Mesendoderm (in vitro differentiated cells): Measurements from ENCODE around the gene CPLX3.

Source experiments
- DNase-seq: peaks from one replicate; pipeline ENCODE4 v3.0.0; 2013
- H2AK5ac ChIP-seq: 2 replicates; pipeline ENCODE4 v1.6.1; 2013; ENCODE audit warnings: low read length, inconsistent platforms
- H2BK120ac ChIP-seq: 2 replicates; pipeline ENCODE4 v1.6.1; 2013; ENCODE audit warnings: low read depth, mild to moderate bottlenecking, low read length, moderate library complexity, mixed read lengths
- H2BK15ac ChIP-seq: replicated peaks from 2 replicates; pipeline ENCODE4 v1.6.1; 2013; ENCODE audit warnings: low read depth, mild to moderate bottlenecking, moderate library complexity
- H2BK5ac ChIP-seq: 2 replicates; pipeline ENCODE4 v1.6.1; 2013; ENCODE audit warnings: low read length, inconsistent platforms
- H3K18ac ChIP-seq: 2 replicates; pipeline ENCODE4 v1.6.1; 2013; ENCODE audit warnings: mild to moderate bottlenecking, low read length, mixed read lengths
- H3K23ac ChIP-seq: one replicate; pipeline ENCODE4 v1.6.1; 2013; ENCODE audit warnings: low read length
- H3K27ac ChIP-seq: 2 replicates; pipeline ENCODE4 v1.5.1; 2013; ENCODE audit warnings: low read depth, mild to moderate bottlenecking, inconsistent platforms, low read length, moderate library complexity
- H3K27me3 ChIP-seq: 2 replicates; pipeline ENCODE4 v1.6.1; 2013; ENCODE audit warnings: low read length, control low read depth, mild to moderate bottlenecking, inconsistent platforms; ENCODE audit not compliant: insufficient read depth, poor library complexity
- H3K36me3 ChIP-seq: 2 replicates; pipeline ENCODE4 v1.6.1; 2013; ENCODE audit warnings: low read length, inconsistent platforms; ENCODE audit not compliant: control insufficient read depth, insufficient read depth
- H3K4ac ChIP-seq: one replicate; pipeline ENCODE4 v1.6.1; 2013; ENCODE audit warnings: low read depth, mild to moderate bottlenecking, low read length, moderate library complexity
- H3K4me1 ChIP-seq: 2 replicates; pipeline ENCODE4 v1.6.1; 2013; ENCODE audit warnings: low read depth, low read length, inconsistent platforms; ENCODE audit not compliant: control insufficient read depth
- H3K4me2 ChIP-seq: 2 replicates; pipeline ENCODE4 v1.6.1; 2013; ENCODE audit warnings: low read length
- H3K4me3 ChIP-seq: 2 replicates; pipeline ENCODE4 v1.5.1; 2013; ENCODE audit warnings: mild to moderate bottlenecking, low read length
- H3K56ac ChIP-seq: one replicate; pipeline ENCODE4 v1.6.1; 2013; ENCODE audit warnings: low read length
- H3K79me1 ChIP-seq: 2 replicates; pipeline ENCODE4 v1.6.1; 2013; ENCODE audit warnings: low read length, inconsistent platforms
- H3K79me2 ChIP-seq: 2 replicates; pipeline ENCODE4 v1.6.1; 2013; ENCODE audit warnings: mild to moderate bottlenecking, low read length; ENCODE audit not compliant: control insufficient read depth, insufficient read depth
- H3K9ac ChIP-seq: 2 replicates; pipeline ENCODE4 v1.6.1; 2013; ENCODE audit warnings: low read length, inconsistent platforms
- H4K5ac ChIP-seq: one replicate; pipeline ENCODE4 v1.6.1; 2013; ENCODE audit warnings: low read length
- H4K8ac ChIP-seq: one replicate; pipeline ENCODE4 v1.6.1; 2013; ENCODE audit warnings: low read depth, mild to moderate bottlenecking, control low read depth, low read length, moderate library complexity
- WGBS: extraction: QIAGEN DNeasy Blood & Tissue Kit; methylation state at CpG from one replicate; pipeline ENCODE4 v1.1.7; 2013; ENCODE audit warnings: low lambda C conversion rate, missing lambda C conversion rate; ENCODE audit not compliant: insufficient coverage; ENCODE audit errors: extremely low coverage; 5-methylcytosine and 5-hydroxymethylcytosine counted together

Gene CPLX3

DNA sequence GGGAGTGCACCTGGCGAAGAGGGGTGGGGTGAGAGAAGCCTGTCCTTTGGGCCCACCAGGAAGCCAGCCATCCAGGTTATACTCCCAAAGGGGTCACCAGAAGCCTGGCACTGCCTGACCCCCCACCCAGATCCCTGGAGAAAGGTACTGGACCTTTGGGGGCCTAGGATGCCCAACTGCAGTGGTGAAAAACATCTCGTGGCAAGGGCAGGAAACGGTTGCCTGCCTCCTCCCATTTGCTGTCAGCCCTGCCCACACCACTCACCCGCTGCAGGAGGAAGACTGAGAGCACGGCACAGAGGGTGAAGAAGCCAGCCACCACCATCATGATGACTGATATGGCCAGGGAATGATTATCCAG is 18.8 kb downstream of the CPLX3 start:
- peaks cover 3% of the 10 kb centered on the region for H3K4me1 ChIP-seq
- no peak overlapping the region for H2BK120ac ChIP-seq
- no peak overlapping the region for H2AK5ac ChIP-seq
- H4K5ac ChIP-seq, result no peak overlapping the region
- no peak overlapping the region for H3K27ac ChIP-seq
- no peak for DNase-seq
- no CpG with 5 or more reads among the region's 5 CpGs for WGBS
- H2BK15ac ChIP-seq, result no peak overlapping the region
- H3K79me2 ChIP-seq, result no peaks in the 10 kb centered on the region
- no peak overlapping the region for H3K4me3 ChIP-seq
- no peak overlapping the region for H3K9ac ChIP-seq
- H3K79me1 ChIP-seq, result no peaks in the 10 kb centered on the region
- H4K8ac ChIP-seq, result no peak overlapping the region
- H3K36me3 ChIP-seq, result no peaks in the 10 kb centered on the region
- no peak overlapping the region for H2BK5ac ChIP-seq
- no peak overlapping the region for H3K56ac ChIP-seq
- no peak overlapping the region for H3K4ac ChIP-seq
- H3K27me3 ChIP-seq, result no peaks in the 10 kb centered on the region
- H3K4me2 ChIP-seq, result no peak overlapping the region
- H3K23ac ChIP-seq, result no peak overlapping the region
- no peak overlapping the region for H3K18ac ChIP-seq

DNA sequence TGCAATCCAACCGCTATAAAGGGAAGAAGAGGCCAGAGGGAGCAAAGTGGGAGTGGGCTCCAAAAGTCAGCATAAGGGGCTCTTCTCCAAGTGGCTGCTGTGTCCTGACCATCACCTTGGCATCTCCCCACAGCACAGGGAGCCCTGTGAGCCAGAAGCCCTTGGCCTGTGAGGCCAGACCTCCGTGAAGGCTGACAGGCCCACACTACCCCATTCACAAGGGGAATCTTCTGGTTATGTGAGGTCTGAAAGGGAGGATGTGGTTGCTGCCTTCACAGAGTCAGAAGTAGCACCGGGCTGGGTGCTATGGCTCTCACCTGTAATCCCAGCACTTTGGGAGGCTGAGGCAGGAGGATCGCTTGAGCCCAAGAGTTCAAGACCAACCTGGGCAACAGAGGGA is 19.2 kb downstream of the CPLX3 start:
- no peak overlapping the region for H3K4ac ChIP-seq
- no peak overlapping the region for H2BK120ac ChIP-seq
- H4K8ac ChIP-seq, result no peak overlapping the region
- no peak for DNase-seq
- no peak overlapping the region for H2BK15ac ChIP-seq
- no peak overlapping the region for H3K4me3 ChIP-seq
- no peaks in the 10 kb centered on the region for H3K79me1 ChIP-seq
- no peak overlapping the region for H3K18ac ChIP-seq
- no peaks in the 10 kb centered on the region for H3K27me3 ChIP-seq
- H3K4me2 ChIP-seq, result no peak overlapping the region
- no peaks in the 10 kb centered on the region for H3K79me2 ChIP-seq
- no peak overlapping the region for H4K5ac ChIP-seq
- H3K27ac ChIP-seq, result no peak overlapping the region
- no peak overlapping the region for H3K23ac ChIP-seq
- no peak overlapping the region for H3K9ac ChIP-seq
- H2BK5ac ChIP-seq, result no peak overlapping the region
- WGBS, result no CpG with 5 or more reads among the region's 4 CpGs
- H3K36me3 ChIP-seq, result no peaks in the 10 kb centered on the region
- no peak overlapping the region for H3K56ac ChIP-seq
- peaks cover 3% of the 10 kb centered on the region for H3K4me1 ChIP-seq
- no peak overlapping the region for H2AK5ac ChIP-seq

DNA sequence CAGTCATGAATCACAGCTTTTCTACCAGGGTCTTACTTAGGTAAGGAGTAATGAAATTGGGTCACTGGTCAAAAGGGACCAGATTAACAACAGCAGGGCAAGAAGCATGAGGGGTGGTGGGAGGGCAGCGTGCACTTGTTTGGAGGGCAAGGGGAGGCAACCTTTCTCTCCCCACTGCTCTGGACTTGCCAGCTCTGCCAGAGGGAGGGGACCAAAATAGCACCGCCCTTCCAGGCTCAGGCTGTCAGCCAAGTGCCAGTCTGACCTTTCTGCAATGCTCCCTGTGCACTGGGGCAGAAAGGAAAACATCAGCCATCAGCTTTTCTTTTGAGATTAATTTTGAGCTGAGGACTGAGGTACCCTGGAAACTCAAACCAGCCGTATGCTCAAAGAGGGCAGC is 21.0 kb downstream of the CPLX3 start:
- no peak for DNase-seq
- no peaks in the 10 kb centered on the region for H3K4me1 ChIP-seq
- H3K4me3 ChIP-seq, result no peak overlapping the region
- no peak overlapping the region for H3K4me2 ChIP-seq
- no peak overlapping the region for H2BK120ac ChIP-seq
- H3K27ac ChIP-seq, result no peak overlapping the region
- H2AK5ac ChIP-seq, result no peak overlapping the region
- H3K36me3 ChIP-seq, result peaks cover 1% of the 10 kb centered on the region
- no peak overlapping the region for H3K56ac ChIP-seq
- H2BK5ac ChIP-seq, result no peak overlapping the region
- H3K79me2 ChIP-seq, result no peaks in the 10 kb centered on the region
- no peaks in the 10 kb centered on the region for H3K27me3 ChIP-seq
- no peaks in the 10 kb centered on the region for H3K79me1 ChIP-seq
- H3K23ac ChIP-seq, result no peak overlapping the region
- H4K8ac ChIP-seq, result no peak overlapping the region
- WGBS, result no CpG with 5 or more reads among the region's 3 CpGs
- no peak overlapping the region for H3K18ac ChIP-seq
- H3K4ac ChIP-seq, result no peak overlapping the region
- no peak overlapping the region for H3K9ac ChIP-seq
- no peak overlapping the region for H4K5ac ChIP-seq
- no peak overlapping the region for H2BK15ac ChIP-seq

DNA sequence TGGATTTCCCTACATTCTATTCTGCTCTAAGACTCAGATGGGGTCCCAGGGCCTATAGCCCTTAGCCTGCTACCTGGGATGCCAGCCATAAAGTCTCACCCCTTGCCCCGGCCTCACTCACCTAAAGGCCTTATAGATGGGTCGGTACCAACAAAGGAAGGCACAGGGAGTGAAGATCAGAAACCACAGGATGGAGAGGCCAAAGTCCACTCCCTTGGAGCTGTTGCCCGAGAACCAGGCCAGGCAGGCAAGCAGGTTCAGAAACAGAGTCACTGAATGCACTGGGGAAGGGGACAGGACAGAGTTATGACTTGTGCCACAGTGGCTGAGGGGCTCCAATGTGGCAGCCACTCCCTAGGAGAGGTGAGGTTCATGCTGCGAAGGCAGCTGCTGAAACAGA is 24.0 kb downstream of the CPLX3 start:
- no peak for DNase-seq
- H4K5ac ChIP-seq, result no peak overlapping the region
- WGBS, result no CpG with 5 or more reads among the region's 4 CpGs
- H3K4me2 ChIP-seq, result no peak overlapping the region
- peaks cover 1% of the 10 kb centered on the region for H3K36me3 ChIP-seq
- H3K27ac ChIP-seq, result no peak overlapping the region
- H3K23ac ChIP-seq, result no peak overlapping the region
- no peak overlapping the region for H2BK5ac ChIP-seq
- no peaks in the 10 kb centered on the region for H3K27me3 ChIP-seq
- no peak overlapping the region for H3K18ac ChIP-seq
- no peak overlapping the region for H4K8ac ChIP-seq
- H2AK5ac ChIP-seq, result no peak overlapping the region
- H3K56ac ChIP-seq, result no peak overlapping the region
- H3K9ac ChIP-seq, result no peak overlapping the region
- H2BK15ac ChIP-seq, result no peak overlapping the region
- H3K79me2 ChIP-seq, result no peaks in the 10 kb centered on the region
- no peak overlapping the region for H2BK120ac ChIP-seq
- H3K4ac ChIP-seq, result no peak overlapping the region
- H3K4me1 ChIP-seq, result no peaks in the 10 kb centered on the region
- H3K4me3 ChIP-seq, result no peak overlapping the region
- H3K79me1 ChIP-seq, result no peaks in the 10 kb centered on the region

DNA sequence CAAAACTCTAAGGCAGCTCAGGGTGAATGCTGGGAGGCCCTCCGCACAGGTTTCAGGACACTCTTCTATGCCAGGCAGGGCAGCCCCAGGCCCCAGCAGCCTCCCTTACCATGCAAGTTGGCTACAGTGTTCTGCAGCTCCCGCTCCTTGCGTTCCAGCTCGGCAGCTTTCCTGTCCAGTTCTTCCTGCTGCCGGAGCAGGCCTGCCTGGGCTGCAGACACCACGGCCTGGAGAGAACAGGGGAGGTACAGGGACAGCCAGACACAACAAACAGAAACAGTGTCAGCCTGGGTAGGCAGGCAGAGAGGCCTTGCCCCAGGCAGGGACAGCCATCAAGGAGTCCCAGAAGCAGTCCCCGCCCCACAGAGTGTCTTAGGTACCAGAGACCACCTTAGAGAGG is 25.5 kb downstream of the CPLX3 start:
- Histone ChIP-seq H3K79me1 (no peaks in the 10 kb centered on the region), H3K4ac (no peak overlapping the region), H3K9ac (no peak overlapping the region), H2BK120ac (no peak overlapping the region), H3K4me1 (no peaks in the 10 kb centered on the region), H4K8ac (no peak overlapping the region), H3K36me3 (peaks cover 1% of the 10 kb centered on the region), H3K27me3 (no peaks in the 10 kb centered on the region), H3K79me2 (no peaks in the 10 kb centered on the region), H3K23ac (no peak overlapping the region), H2BK5ac (no peak overlapping the region), H3K27ac (no peak overlapping the region), H2BK15ac (no peak overlapping the region), H3K4me3 (no peak overlapping the region), H3K4me2 (no peak overlapping the region), H2AK5ac (no peak overlapping the region), H3K56ac (no peak overlapping the region), H3K18ac (no peak overlapping the region), H4K5ac (no peak overlapping the region)
- no peak for DNase-seq
- WGBS, result no CpG with 5 or more reads among the region's 7 CpGs

DNA sequence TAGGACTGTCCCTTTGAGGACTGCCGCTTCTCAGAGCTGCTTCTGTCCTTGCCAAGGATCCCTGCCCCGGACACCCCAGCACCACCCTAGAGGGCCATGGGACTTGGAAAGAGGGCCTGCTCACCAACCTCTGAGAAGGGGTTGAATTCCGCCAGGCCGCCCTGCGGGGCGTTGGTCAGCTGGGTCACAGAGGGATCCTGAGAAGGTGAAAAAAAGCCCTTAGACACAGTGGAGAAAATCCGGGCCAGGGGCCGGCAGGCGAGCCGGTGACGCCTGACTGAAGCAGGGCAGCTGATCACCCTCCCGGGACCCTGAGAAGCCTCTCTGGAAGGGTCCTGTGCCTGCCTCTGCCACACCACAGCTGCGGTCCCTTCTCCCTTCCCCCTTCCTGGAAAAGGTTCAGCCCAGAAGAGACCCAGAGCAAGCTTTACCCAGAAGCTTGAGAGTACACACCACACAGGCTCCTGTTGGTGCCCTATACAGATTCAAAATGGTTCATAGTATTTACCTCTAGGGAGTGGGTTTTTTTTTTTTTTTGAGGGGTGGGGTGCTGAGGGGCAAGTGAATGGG is 28.1 kb downstream of the CPLX3 start:
- Histone ChIP-seq H3K4me2 (no peak overlapping the region), H3K18ac (no peak overlapping the region), H4K8ac (no peak overlapping the region), H2BK120ac (no peak overlapping the region), H3K4ac (no peak overlapping the region), H3K36me3 (peaks cover 1% of the 10 kb centered on the region), H3K79me1 (no peaks in the 10 kb centered on the region), H3K56ac (no peak overlapping the region), H3K27ac (no peak overlapping the region), H2BK5ac (no peak overlapping the region), H3K79me2 (no peaks in the 10 kb centered on the region), H2AK5ac (no peak overlapping the region), H4K5ac (no peak overlapping the region), H3K4me1 (no peaks in the 10 kb centered on the region), H3K23ac (no peak overlapping the region), H3K9ac (no peak overlapping the region), H3K4me3 (no peak overlapping the region), H3K27me3 (no peaks in the 10 kb centered on the region), H2BK15ac (no peak overlapping the region)
- no CpG with 5 or more reads among the region's 13 CpGs for whole genome bisulfite sequencing
- no peak for DNase-seq
